GM23338 (cell line): ENCODE data around the gene TENM4. TPM values are rescaled to one million over a fixed set of nuclear protein-coding genes. Genes with fewer than 3 reads are reported as not detected.

ENCODE experiments used
- ATAC-seq: fragments of 200-7000 bp; cut with Tn5 transposase; 3 replicates; pipeline ENCODE4 v1.9.1; 2020
- DNase-seq: peaks from one replicate; pipeline ENCODE4 v3.0.0-alpha.2; 2015; ENCODE audit warnings: low spot score
- H2AFZ ChIP-seq: fragments of 200-600 bp; sonication (generic); 2 replicates; pipeline ENCODE4 v1.8.0; 2016; ENCODE audit warnings: antibody characterized with exemption, mild to moderate bottlenecking, moderate library complexity
- H3F3A ChIP-seq: fragments of 200-600 bp; sonication (generic); replicated peaks from 2 replicates; pipeline ENCODE4 v1.8.0; 2017; ENCODE audit warnings: antibody characterized with exemption, mixed run types, low read depth
- H3K27ac ChIP-seq: fragments of 200-600 bp; sonication (generic); 2 replicates; pipeline ENCODE4 v1.6.1; 2016; ENCODE audit warnings: low read depth
- H3K27me3 ChIP-seq: fragments of 200-600 bp; sonication (generic); 2 replicates; pipeline ENCODE4 v1.8.0; 2016; ENCODE audit warnings: mild to moderate bottlenecking, mixed run types, moderate library complexity; ENCODE audit not compliant: insufficient read depth
- H3K36me3 ChIP-seq: fragments of 200-600 bp; sonication (generic); 2 replicates; pipeline ENCODE4 v1.8.0; 2016; ENCODE audit warnings: mild to moderate bottlenecking; ENCODE audit not compliant: insufficient read depth
- H3K4me1 ChIP-seq: fragments of 200-600 bp; sonication (generic); 2 replicates; pipeline ENCODE4 v1.8.0; 2016; ENCODE audit warnings: mild to moderate bottlenecking, moderate library complexity; ENCODE audit not compliant: insufficient read depth
- H3K4me2 ChIP-seq: fragments of 200-600 bp; sonication (generic); 2 replicates; pipeline ENCODE4 v1.7.1; 2017; ENCODE audit warnings: mixed run types
- H3K4me3 ChIP-seq: fragments of 200-600 bp; sonication (generic); 2 replicates; pipeline ENCODE4 v1.6.1; 2016; ENCODE audit warnings: mixed run types
- H3K79me2 ChIP-seq: fragments of 200-600 bp; sonication (generic); replicated peaks from 2 replicates; pipeline ENCODE4 v1.8.0; 2017; ENCODE audit warnings: mild to moderate bottlenecking; ENCODE audit not compliant: insufficient read depth
- H3K9me2 ChIP-seq: fragments of 200-600 bp; sonication (generic); 2 replicates; pipeline ENCODE4 v1.8.0; 2017; ENCODE audit not compliant: insufficient read depth
- H4K20me1 ChIP-seq: fragments of 200-600 bp; sonication (generic); replicated peaks from 2 replicates; pipeline ENCODE4 v1.8.0; 2017; ENCODE audit warnings: mild to moderate bottlenecking; ENCODE audit not compliant: insufficient read depth
- H3K27ac Mint-ChIP-seq: 2 replicates; pipeline ENCODE4 v1.8.0; 2020; ENCODE audit warnings: inconsistent platforms, mild to moderate bottlenecking, moderate library complexity, mixed read lengths
- H3K27me3 Mint-ChIP-seq: 3 replicates; pipeline ENCODE4 v1.8.0; 2022; ENCODE audit warnings: low read depth, mild to moderate bottlenecking, moderate library complexity, mixed read lengths, inconsistent platforms; ENCODE audit not compliant: insufficient read depth, poor library complexity
- H3K36me3 Mint-ChIP-seq: 3 replicates; pipeline ENCODE4 v1.8.0; 2021; ENCODE audit warnings: low read depth, mild to moderate bottlenecking, inconsistent platforms, moderate library complexity, mixed read lengths
- H3K4me1 Mint-ChIP-seq: 3 replicates; pipeline ENCODE4 v1.8.0; 2020; ENCODE audit warnings: mild to moderate bottlenecking, inconsistent platforms, mixed read lengths
- H3K4me3 Mint-ChIP-seq: 3 replicates; pipeline ENCODE4 v1.8.0; 2021; ENCODE audit warnings: moderate library complexity, mild to moderate bottlenecking, inconsistent platforms, mixed read lengths
- H3K9me3 Mint-ChIP-seq: 3 replicates; pipeline ENCODE4 v1.8.0; 2020; ENCODE audit warnings: moderate library complexity, mild to moderate bottlenecking, inconsistent platforms, mixed read lengths
- STAT1 ChIP-seq: IDR thresholded peaks from one replicate; pipeline ENCODE4 v1.6.1; 2016; ENCODE audit warnings: antibody characterized with exemption; ENCODE audit not compliant: unreplicated experiment
- polyA plus RNA-seq: library from polyadenylated mRNA; unstranded; fragments of >200 nt; fragmentation: Nextera tagmentation; extraction: Ambion mirVana; gene quantifications from 2 replicates; pipeline ENCODE4 v1.2.1, GENCODE V29; 2016
- total RNA-seq: library from RNA; depleted of rRNA; stranded (reverse); fragments of >200 nt; shearing (Covaris generic); gene quantifications from 2 replicates; pipeline ENCODE4 v1.2.3, GENCODE V29; 2014
- TF ChIP-seq, protein P1 (sequence below): IDR thresholded peaks from one replicate; pipeline ENCODE4 v1.6.1; 2018; ENCODE audit warnings: antibody characterized with exemption; ENCODE audit not compliant: unreplicated experiment
- TF ChIP-seq, protein P2 (sequence below), 2 experiments: fragments of 200-600 bp in 1 of 2; sonication (generic) in 1 of 2; conservative IDR thresholded peaks; 2 replicates each; pipeline versions ENCODE4 v1.5.1 to v1.6.1; 2016 to 2017; ENCODE audit warnings: antibody characterized with exemption in 2 of 2, low read depth in 2 of 2, mild to moderate bottlenecking in 2 of 2, moderate library complexity in 1 of 2
- TF ChIP-seq, protein P3 (sequence below): IDR thresholded peaks from 2 replicates; pipeline ENCODE4 v1.6.1; 2016; ENCODE audit warnings: antibody characterized with exemption
- TF ChIP-seq, protein P4 (sequence below): fragments of 250-450 bp; sonication (Bioruptor Pico); IDR thresholded peaks from 2 replicates; pipeline ENCODE4 v1.5.0; 2020; ENCODE audit warnings: mild to moderate bottlenecking, moderate library complexity

Gene TENM4
- total and polyA plus RNA-seq, 2 experiments from 2014 or later = 7.3 TPM

DNA sequence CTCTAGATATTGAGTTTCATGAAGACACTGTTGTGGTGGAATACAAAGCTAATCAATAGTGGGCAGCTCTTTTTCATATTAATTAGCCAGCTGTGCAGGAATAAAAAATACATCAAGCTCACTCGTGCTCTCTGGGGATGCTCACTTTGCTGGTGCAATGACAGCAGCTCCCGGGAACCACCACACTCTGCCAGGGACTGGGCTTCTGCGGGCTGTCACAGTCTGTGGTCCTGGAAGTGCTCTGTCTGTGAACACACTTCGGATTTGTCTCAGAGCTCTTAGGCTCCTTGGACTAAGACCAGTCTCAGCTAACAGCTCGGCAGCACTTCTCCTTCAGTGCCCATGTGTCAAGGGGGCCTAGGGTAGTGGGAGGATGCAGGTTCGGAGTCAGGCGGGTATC is 393.5 kb downstream of the TENM4 start (continued):
- TF ChIP-seq, protein P1, sequence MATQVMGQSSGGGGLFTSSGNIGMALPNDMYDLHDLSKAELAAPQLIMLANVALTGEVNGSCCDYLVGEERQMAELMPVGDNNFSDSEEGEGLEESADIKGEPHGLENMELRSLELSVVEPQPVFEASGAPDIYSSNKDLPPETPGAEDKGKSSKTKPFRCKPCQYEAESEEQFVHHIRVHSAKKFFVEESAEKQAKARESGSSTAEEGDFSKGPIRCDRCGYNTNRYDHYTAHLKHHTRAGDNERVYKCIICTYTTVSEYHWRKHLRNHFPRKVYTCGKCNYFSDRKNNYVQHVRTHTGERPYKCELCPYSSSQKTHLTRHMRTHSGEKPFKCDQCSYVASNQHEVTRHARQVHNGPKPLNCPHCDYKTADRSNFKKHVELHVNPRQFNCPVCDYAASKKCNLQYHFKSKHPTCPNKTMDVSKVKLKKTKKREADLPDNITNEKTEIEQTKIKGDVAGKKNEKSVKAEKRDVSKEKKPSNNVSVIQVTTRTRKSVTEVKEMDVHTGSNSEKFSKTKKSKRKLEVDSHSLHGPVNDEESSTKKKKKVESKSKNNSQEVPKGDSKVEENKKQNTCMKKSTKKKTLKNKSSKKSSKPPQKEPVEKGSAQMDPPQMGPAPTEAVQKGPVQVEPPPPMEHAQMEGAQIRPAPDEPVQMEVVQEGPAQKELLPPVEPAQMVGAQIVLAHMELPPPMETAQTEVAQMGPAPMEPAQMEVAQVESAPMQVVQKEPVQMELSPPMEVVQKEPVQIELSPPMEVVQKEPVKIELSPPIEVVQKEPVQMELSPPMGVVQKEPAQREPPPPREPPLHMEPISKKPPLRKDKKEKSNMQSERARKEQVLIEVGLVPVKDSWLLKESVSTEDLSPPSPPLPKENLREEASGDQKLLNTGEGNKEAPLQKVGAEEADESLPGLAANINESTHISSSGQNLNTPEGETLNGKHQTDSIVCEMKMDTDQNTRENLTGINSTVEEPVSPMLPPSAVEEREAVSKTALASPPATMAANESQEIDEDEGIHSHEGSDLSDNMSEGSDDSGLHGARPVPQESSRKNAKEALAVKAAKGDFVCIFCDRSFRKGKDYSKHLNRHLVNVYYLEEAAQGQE = no peak
- TF ChIP-seq, protein P2, sequence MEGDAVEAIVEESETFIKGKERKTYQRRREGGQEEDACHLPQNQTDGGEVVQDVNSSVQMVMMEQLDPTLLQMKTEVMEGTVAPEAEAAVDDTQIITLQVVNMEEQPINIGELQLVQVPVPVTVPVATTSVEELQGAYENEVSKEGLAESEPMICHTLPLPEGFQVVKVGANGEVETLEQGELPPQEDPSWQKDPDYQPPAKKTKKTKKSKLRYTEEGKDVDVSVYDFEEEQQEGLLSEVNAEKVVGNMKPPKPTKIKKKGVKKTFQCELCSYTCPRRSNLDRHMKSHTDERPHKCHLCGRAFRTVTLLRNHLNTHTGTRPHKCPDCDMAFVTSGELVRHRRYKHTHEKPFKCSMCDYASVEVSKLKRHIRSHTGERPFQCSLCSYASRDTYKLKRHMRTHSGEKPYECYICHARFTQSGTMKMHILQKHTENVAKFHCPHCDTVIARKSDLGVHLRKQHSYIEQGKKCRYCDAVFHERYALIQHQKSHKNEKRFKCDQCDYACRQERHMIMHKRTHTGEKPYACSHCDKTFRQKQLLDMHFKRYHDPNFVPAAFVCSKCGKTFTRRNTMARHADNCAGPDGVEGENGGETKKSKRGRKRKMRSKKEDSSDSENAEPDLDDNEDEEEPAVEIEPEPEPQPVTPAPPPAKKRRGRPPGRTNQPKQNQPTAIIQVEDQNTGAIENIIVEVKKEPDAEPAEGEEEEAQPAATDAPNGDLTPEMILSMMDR (conservative IDR thresholded peaks at IDR 0.05; ENCODE audit: low read depth in 2 of 2) = no peak

DNA sequence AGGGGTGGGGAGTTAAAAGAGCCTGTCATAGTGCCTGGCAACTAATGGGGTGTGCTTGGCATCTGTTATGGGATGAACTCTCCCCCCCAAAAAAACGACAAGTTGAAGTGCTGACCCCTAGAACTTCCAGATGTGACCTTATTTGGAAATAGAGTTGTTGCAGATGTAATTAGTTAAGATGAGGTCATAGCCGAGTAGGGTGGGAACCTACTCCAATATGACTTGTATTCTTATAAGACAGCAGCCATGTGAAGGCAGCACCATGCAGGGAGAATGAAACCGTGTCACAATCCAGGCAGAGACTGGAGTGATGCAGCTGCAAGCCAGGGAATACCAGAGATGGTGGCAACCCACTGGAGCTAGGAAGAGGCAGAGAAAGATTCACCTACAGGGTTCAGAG is 394.5 kb downstream of the TENM4 start:
- DNase-seq (no peak), ATAC-seq (no peak)
- no peaks in the 10 kb centered on the region for H3K27me3 ChIP-seq
- H3K36me3 ChIP-seq = no peaks in the 10 kb centered on the region
- H4K20me1 ChIP-seq = no peaks in the 10 kb centered on the region
- 0 out of 2 replicates have a peak, but pooled peaks cover 3% of the 10 kb centered on the region for H3K9me2 ChIP-seq
- H2AFZ ChIP-seq = no peak overlapping the region
- no peaks in the 10 kb centered on the region for H3K79me2 ChIP-seq
- no peak overlapping the region for H3K4me3 ChIP-seq
- Mint-ChIP-seq H3K4me3 (no peak overlapping the region), H3K4me1 (peaks cover 13% of the 10 kb centered on the region), H3K27me3 (no peaks in the 10 kb centered on the region), H3K27ac (no peak overlapping the region), H3K9me3 (no peaks in the 10 kb centered on the region), H3K36me3 (no peaks in the 10 kb centered on the region)
- peaks cover 4% of the 10 kb centered on the region; the same call in 1 of the 2 replicates for H3K4me1 ChIP-seq
- no peak overlapping the region for H3K4me2 ChIP-seq
- no peaks in the 10 kb centered on the region for H3F3A ChIP-seq
- H3K27ac ChIP-seq = no peak overlapping the region
- TF ChIP-seq, protein P3, sequence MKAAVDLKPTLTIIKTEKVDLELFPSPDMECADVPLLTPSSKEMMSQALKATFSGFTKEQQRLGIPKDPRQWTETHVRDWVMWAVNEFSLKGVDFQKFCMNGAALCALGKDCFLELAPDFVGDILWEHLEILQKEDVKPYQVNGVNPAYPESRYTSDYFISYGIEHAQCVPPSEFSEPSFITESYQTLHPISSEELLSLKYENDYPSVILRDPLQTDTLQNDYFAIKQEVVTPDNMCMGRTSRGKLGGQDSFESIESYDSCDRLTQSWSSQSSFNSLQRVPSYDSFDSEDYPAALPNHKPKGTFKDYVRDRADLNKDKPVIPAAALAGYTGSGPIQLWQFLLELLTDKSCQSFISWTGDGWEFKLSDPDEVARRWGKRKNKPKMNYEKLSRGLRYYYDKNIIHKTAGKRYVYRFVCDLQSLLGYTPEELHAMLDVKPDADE = no peak
- TF ChIP-seq STAT1 = no peak
- TF ChIP-seq, protein P4, sequence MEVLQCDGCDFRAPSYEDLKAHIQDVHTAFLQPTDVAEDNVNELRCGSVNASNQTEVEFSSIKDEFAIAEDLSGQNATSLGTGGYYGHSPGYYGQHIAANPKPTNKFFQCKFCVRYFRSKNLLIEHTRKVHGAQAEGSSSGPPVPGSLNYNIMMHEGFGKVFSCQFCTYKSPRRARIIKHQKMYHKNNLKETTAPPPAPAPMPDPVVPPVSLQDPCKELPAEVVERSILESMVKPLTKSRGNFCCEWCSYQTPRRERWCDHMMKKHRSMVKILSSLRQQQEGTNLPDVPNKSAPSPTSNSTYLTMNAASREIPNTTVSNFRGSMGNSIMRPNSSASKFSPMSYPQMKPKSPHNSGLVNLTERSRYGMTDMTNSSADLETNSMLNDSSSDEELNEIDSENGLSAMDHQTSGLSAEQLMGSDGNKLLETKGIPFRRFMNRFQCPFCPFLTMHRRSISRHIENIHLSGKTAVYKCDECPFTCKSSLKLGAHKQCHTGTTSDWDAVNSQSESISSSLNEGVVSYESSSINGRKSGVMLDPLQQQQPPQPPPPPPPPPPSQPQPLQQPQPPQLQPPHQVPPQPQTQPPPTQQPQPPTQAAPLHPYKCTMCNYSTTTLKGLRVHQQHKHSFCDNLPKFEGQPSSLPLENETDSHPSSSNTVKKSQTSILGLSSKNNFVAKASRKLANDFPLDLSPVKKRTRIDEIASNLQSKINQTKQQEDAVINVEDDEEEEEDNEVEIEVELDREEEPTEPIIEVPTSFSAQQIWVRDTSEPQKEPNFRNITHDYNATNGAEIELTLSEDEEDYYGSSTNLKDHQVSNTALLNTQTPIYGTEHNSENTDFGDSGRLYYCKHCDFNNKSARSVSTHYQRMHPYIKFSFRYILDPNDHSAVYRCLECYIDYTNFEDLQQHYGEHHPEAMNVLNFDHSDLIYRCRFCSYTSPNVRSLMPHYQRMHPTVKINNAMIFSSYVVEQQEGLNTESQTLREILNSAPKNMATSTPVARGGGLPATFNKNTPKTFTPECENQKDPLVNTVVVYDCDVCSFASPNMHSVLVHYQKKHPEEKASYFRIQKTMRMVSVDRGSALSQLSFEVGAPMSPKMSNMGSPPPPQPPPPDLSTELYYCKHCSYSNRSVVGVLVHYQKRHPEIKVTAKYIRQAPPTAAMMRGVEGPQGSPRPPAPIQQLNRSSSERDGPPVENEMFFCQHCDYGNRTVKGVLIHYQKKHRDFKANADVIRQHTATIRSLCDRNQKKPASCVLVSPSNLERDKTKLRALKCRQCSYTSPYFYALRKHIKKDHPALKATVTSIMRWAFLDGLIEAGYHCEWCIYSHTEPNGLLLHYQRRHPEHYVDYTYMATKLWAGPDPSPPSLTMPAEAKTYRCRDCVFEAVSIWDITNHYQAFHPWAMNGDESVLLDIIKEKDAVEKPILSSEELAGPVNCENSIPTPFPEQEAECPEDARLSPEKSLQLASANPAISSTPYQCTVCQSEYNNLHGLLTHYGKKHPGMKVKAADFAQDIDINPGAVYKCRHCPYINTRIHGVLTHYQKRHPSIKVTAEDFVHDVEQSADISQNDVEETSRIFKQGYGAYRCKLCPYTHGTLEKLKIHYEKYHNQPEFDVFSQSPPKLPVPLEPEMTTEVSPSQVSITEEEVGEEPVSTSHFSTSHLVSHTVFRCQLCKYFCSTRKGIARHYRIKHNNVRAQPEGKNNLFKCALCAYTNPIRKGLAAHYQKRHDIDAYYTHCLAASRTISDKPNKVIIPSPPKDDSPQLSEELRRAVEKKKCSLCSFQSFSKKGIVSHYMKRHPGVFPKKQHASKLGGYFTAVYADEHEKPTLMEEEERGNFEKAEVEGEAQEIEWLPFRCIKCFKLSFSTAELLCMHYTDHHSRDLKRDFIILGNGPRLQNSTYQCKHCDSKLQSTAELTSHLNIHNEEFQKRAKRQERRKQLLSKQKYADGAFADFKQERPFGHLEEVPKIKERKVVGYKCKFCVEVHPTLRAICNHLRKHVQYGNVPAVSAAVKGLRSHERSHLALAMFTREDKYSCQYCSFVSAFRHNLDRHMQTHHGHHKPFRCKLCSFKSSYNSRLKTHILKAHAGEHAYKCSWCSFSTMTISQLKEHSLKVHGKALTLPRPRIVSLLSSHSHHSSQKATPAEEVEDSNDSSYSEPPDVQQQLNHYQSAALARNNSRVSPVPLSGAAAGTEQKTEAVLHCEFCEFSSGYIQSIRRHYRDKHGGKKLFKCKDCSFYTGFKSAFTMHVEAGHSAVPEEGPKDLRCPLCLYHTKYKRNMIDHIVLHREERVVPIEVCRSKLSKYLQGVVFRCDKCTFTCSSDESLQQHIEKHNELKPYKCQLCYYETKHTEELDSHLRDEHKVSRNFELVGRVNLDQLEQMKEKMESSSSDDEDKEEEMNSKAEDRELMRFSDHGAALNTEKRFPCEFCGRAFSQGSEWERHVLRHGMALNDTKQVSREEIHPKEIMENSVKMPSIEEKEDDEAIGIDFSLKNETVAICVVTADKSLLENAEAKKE (CRISPR knock-in tag) = no peak
- TF ChIP-seq, protein P2 (conservative IDR thresholded peaks at IDR 0.05; ENCODE audit: low read depth in 2 of 2) = no peak
